DMS53 treated with DMSO at 0.1 percent for 48 hours (cell line): ENCODE results near the gene PSORS1C1.
"Not testable (repeated sequence)": the region's sequence is repeated elsewhere in the genome, so short reads cannot be mapped to it uniquely, and the experiment has no call there.

Experiments used
- DNase-seq: peaks from one replicate; lab custom pipeline; 2025; ENCODE audit not compliant: unreplicated experiment; lab: John Stamatoyannopoulos, UW

The PSORS1C1 gene, protein sequence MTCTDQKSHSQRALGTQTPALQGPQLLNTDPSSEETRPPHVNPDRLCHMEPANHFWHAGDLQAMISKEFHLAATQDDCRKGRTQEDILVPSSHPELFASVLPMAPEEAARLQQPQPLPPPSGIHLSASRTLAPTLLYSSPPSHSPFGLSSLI

DNA sequence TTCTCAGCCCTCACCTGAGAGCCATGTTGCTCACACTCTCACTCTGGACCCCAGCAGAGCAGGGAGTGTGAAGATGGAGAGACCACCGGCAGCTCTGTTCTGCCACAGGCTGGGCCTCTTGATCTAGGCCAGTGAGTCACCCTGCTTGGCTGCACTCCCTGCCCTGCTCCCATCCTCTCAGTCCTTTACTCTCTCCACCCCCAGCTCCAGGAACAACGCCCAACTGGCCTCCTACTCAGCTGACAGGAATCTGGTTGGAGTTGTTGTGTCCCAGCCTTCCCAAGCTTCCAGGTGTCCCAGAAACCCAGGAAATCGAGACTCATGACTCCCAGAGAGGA is at the start of gene PSORS1C1:
Gene PSORS1C1, plus strand, starts transcription at position 260 of the 338 bp plus-strand sequence. CDS start 14,833 bp downstream, outside the sequence.
- DNase-seq, result peak; percentile 14

DNA sequence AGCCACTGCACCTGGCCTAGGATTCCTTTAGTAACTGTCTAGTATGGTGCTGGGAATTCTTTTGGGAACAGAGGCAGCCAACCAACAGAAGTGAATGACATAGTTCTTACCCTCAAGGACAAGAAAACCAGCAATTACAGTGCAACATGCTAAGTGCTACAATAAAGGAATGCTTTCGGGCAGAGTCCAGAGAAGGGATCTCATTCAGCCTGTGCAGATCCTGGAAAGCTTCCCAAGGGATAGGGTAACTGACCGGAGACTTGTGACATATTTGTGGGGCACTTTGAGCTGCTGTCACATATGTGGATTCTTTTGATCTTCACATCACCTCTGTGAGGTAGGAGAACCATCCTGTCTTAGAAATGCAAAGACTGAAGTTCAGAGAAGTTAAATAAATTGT is 49.0 kb upstream of the PSORS1C1 start:
- no peak for DNase-seq

DNA sequence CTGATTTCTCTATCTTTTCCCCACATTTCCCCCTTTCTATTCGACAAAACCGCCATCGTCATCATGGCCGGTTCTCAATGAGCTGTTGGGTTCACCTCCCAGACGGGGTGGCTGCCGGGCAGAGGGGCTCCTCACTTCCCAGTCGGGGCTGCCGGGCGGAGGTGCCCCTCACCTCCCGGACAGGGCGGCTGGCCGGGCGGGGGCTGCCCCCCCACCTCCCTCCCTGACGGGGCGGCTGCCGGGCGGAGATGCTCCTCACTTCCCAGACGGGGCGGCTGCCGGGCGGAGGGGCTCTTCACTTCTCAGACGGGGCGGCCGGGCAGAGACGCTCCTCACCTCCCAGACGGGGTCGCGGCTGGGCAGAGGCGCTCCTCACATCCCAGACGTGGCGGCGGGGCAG is 47.6 kb upstream of the PSORS1C1 start:
- not testable (repeated sequence) for DNase-seq

DNA sequence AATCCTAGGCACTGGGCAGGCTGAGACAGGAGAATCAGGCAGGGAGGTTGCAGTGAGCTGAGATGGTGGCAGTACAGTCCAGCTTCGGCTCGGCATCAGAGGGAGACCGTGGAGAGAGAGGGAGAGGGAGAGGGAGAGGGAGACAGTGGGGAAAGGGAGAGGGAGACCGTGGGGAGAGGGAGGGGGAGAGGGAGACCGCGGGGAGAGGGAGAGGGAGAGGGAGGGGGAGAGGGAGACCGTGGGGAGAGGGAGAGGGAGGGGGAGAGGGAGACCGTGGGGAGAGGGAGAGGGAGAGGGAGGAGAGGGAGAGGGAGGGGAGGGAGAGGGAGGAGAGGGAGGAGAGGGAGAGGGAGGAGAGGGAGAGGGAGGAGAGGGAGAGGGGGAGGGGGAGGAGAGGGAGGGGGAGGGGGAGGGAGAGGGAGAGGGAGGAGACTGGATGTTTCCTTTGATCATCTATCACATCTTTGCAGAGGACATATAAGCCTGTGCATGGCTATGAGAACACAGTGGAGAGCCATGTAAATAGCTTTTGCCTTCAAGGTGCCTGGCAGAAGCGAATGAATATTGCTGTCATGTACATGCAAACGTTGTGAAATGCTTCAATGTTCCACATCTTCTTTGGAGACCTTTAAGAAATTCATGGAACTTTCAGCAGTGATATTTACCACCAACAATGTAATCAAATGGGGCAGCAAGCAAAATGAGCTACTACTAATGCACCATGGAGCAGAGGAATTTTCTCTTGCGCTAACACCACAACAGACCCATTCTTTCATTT is 46.5 kb upstream of the PSORS1C1 start:
- DNase-seq, result not testable (repeated sequence)

DNA sequence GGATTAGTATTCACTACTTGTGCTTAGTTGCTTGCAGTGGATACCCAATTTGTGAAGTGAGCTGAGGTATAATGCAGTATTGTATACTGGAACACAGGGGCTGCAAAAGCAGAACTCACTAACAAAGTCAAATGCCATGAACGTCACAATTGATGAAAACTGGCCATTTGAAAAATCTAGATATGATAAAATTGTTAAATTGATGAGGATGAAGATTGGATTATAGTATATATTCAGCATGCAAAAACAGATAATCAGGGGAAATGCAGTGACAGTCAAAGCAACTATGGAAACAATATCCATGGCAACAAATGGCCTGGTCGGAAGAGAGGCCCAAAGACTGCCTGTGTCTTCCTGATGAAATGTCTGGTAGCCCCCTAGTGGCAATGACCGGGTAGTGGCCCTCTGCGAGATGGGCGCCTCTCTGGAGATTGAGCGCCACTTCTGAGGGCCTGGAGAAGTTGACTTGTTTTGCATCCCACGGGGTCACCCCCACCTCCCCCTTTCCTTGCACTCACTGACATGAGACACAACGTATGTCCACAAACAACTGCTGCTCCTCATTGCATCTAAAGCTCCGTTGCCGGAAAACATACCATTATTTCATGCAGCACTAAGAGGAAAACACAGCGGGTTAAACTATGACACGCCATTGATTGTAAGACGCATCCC is 45.8 kb upstream of the PSORS1C1 start:
- DNase-seq, result peak; percentile 74

DNA sequence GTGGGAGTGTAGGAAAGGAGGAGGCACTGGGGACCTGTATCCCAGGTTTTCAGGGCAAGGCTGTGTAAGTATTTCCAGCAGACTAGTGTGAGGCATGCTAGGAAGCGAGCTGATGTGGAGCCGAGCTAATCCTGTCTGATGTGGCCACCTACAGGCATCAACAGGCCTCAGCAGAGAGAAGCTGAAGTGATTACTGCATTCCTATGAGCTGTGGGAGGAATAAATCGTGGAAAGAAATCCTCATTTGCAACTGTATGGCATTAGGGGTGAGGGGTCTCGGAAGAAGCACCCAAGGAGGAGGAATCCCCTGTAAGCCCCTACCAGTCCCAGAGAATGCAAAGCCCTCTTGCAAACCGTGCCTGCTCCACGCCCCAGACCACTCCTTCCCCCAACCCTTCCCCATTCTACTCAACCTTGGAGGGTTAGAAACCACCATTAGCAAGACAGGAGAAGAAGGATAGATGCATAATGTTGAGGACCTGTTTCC is 43.8 kb upstream of the PSORS1C1 start:
- peak; percentile 13 for DNase-seq

DNA sequence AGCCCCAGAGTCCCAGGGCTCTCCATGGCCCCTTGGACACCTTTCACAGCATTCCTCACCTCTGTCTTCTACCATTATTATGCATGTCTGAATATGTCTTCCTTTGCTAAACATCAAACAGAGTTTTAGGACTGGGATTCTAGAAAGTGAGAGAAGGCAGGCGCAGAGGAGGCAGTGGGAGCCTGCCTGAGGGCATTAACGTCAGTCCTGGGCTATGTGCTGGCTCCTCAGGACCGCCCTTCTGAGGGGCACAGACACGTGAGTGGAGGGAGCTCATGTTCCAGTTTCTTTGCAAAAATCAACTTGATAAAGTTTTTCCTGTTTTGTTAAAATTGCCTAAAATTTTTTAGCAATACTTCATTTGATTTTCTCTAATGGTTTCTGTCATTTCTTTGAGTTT is 40.2 kb upstream of the PSORS1C1 start:
- no peak for DNase-seq

DNA sequence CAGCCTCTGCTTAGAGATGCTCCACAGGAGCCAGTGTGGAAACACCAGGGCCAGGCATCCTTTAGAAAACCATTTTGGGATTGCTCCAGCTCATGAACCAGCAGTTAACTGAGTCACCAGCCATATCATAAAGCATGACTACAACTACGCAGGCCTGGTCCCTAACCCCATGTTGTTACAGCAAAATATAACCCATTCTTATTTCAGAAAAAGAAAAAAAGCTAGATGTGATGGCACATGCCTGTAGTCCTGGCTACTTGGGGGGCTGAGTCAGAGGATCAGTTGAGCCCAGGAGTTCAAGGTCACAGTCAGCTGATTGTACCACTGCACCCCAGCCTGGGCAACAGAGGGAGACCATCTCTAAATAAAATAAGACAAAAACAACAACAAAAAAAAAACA is 39.1 kb upstream of the PSORS1C1 start:
- no peak for DNase-seq

DNA sequence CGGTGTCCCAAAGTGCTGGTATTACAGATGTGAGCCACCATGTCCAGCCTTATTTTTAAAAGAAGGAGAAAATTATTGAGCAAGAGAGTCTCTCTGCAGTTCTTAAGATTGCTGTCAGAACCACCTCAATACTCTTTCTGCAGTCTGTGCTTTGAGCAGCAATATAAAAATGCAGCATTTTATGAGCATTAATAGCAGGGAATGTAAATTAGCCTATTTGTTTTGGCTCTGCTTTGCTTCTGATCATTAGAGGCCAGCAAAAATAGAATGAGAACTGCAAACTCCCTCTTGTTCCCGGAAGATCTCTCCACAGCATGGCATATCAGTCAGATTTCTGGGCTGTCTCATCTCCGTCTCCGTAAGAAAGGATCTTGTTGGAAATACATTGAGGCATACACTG is 38.0 kb upstream of the PSORS1C1 start:
- DNase-seq, result no peak

DNA sequence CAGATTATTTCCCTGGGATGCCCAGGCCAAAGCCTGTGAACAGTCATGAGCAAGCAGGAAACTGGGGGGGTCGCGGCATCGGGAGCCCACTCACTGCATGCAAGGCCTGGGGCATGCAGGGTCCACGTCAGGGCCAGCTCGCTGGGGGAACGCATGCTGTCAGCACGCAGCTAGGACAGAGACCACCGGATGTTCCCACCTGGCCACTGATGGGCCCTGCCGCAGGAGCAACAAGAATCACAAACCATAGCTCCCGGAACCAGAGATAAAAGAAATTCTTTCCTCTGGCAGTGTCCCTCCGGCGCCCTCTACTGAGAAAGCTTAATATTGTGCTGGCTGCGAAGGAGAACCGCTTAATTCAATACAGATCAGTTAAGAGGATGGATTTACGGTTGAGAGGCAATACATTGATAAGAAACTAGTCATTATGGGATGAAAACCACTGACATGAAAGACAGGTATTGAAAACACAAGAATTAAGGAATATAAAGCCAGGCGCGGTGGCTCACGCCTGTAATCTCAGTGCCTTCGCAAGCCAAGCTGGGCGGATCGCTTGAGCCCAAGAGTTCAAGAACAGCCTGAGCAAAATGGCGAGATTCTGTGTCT is 34.8 kb upstream of the PSORS1C1 start:
- DNase-seq, result peak; percentile 72

DNA sequence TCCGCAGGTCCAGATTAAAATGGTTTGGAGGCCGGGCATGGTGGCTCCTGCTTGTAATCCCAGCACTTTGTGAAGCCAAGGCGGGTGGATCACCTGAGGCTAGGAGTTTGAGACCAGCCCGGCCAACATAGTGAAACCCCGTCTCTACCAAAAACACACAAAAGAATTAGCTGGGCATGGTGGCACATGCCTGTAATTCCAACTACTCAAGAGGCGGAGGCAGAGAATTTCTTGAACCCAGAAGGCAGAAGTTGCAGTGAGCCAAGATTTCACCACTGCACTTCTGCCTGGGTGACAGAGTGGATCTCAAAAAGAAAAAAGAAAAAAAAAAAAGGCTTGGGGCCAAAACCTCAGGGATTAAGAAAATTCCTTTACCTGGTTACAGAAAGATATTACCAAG is 32.7 kb upstream of the PSORS1C1 start:
- DNase-seq, result no peak

DNA sequence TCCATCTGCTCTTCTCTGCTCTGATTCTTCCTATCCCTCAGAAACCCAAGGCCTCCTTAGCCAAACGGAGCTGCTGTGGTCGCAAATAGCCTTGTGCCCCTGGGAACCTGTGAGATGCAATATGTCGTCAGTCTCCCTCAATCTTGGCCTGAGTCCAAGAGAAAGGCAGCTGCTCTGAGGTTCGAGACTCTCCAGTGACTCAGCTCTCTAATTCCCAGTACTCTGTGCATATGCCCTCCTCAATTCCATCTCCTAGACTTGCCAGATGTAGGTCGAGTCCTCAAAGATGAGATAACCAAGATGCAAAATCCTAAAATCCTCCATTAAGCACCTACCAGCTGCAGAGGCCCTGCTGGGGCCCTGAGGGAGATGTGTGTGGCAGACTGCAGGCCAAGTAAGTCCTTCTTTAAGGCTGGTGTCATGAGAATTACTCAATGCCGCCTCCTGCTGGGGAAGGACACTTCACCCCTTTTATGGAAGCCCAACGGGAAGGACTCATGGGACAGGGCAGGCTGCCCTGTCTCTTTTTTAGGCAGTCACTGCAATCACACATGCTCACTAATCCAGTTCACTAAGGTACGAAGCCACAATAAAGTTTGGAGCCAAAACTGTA is 30.8 kb upstream of the PSORS1C1 start:
- DNase-seq, result no peak

DNA sequence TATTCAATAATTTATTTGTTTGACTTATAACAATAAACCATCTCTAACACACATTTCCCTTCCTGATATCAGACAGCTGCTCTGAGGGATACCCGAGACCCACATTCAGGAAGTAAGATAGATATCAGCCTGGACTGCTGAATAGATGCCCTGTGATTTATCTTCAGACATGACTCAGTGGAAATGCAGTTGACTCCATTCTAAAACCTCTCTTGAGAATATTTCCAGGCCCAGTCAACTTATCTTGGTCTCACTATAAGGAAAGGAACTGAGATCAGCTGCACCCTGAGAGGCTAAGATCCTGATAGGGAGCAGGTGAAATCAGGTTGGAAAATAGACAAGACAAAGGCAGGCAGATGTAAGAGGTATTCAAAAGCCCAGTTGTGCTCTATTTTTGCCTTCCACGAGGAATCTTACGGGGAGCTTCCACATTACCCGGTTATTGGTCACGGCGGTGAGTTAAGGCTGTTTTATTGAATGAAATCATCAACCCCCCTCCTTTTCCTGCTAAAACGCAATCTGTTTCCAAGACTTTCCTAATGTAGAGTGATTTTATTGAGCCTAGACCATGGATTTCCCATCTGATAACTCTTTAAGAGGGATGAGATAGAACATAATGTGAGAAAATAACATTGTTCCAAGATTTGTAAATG is 27.7 kb upstream of the PSORS1C1 start:
- DNase-seq, result no peak

DNA sequence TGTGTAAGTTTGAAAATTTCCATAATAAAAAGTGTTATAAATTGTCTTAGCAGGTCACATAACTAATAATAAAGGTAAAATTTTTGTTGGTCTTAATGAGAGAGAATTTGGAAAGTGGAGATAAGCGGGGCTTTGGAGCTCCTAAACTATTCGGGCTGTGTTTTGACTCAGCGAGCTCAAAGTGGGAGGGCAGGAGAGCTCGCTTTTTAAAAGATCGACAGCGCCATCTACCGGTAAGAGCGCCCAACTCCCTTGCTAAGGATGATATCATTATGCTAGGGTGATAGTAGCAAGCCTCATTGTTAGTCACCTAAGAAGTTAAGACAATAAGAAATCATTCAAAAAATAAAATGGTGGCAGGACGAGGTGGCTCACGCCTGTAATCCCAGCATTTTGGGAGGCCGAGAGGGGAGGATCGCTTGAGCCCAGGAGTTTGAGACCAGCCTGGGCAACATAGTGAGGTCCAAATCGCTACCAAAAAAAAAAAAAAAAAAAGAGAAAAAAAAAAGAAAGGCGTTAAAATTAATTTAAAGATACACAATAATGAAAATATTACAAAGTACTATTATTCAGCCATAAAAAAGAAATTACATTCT is 27.0 kb upstream of the PSORS1C1 start:
- DNase-seq, result peak; percentile 54

DNA sequence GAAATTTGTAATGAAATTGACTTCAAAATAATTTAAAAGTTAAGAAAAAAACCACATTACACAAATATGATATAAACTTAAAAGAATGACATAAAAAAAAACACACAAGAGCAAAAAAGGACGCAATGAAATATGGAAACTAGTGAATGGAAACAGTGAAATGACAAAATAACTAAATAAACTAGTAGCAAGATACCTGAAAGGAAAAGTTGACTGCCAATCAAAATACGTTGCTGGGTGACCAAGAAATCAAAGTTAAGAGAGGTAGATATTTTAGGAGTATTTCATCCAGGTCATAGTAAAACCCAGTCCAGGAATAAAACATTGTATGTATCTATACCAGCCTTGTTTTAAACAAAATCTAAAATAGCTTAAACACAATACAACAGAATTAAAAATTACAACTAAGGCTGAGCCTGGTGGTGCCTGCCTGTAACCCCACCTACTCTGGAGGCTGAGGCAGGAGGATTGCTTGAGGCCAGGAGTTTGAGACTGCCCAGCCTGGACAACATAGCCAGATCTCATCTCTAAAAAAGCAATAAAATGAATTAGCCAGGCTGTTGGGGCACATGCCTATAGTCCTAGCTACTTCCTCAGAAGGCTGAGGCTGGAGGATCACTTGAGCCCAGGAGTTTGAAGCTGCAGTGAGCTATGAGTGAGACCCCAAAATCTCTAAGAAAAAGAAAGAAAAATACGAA is 24.2 kb upstream of the PSORS1C1 start:
- no peak for DNase-seq

DNA sequence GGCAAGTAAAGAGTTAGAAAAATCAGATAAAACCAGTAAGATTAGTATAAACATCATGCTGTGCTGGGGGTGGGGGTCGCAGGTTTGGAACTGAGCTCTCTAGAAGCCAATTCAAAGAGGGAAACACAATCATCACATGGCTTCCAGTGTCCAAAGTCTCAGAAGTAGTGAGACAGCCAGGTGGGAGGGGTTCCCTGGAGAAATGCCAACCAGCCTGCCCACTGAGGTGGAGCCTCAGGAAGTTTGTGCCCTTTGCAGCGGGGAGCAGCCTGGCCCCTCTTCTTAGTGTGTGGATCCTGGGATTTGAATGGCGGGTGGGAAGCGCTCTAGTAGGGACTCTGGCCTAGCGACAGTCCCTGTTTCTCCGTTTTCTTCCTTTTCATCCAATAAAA is 23.6 kb upstream of the PSORS1C1 start:
- no peak for DNase-seq

DNA sequence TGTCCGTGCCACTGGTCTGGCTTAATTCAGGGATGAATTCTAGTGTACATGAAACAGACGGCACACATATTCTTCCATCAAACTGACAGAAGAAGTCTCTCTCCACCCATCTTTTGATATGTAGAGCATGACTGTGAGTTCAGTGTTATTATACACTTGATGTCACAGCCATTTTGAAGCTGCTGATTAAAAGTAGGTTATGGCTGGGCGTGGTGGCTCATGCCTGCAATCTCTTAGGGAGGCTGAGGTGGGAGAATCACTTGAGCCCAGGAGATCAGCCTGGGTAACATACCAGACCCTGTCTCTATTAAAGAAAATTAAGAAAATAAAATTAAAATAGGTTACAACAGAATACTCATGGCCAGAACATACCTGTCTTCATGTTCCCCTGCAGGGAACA is 22.9 kb upstream of the PSORS1C1 start:
- DNase-seq, result no peak

DNA sequence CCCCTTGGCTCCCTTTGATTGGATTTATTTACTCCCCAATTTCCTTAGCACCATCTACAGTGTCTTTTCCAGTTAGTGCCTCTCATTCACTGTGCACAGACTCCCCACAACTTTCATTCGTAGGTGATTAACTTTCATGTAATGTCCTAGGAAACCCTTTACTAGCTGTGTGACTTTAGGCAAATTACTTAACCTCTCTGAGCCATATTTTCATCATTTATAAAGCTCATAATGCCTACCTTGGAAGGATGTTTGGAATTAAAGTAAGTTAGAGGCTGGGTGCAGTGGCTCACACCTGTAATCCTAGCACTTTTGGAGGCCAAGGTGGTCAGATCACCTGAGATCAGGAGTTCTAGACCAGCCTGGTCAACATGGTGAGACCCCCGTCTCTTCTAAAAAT is 22.4 kb upstream of the PSORS1C1 start:
- DNase-seq, result no peak

DNA sequence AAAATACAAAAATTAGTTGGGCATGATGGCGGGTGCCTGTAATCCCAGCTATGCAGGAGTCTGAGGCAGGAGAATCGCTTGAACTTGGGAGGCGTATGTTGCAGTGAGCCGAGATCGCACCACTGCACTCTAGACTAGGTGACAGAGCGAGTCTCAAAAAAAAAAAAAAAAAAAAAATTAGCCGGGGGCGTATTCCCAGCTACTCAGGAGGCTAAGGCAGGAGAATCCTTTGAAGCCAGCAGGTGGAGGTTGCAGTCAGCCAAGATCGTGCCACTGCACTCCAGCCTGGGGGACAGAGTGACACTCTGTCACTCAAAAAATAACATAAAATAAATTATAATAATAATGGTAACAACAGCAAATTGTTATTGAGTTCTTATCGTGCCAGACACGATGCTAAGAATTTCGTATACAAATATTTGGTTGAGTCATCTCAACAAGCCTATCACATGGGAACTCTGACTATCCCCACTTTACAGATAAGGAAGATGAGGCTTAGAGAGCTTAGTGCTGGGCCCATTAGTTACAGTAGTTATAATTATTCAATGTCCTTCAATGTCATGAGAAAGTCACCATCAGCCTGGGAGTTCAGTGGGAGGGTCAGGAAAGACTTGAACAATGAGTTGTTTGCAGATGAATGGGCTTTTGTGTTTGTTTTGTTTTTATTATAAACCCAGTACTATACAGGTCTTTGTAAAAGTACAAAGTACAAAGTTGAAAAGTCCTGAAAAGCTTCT is 21.7 kb upstream of the PSORS1C1 start:
- no peak for DNase-seq
